ENCODE results near the gene SZRD1. TPM values are rescaled to one million over a fixed set of nuclear protein-coding genes. Genes with fewer than 3 reads are reported as not detected.
"Not testable (repeated sequence)": the region's sequence is repeated elsewhere in the genome, so short reads cannot be mapped to it uniquely, and the experiment has no call there.

Gene SZRD1, protein sequence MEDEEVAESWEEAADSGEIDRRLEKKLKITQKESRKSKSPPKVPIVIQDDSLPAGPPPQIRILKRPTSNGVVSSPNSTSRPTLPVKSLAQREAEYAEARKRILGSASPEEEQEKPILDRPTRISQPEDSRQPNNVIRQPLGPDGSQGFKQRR
- polyA plus RNA-seq (2013, experiment 1 of 2; ENCODE audit: insufficient read length): 145 TPM
- 128 TPM for polyA plus RNA-seq (2013, experiment 2 of 2; ENCODE audit: insufficient read length)

DNA sequence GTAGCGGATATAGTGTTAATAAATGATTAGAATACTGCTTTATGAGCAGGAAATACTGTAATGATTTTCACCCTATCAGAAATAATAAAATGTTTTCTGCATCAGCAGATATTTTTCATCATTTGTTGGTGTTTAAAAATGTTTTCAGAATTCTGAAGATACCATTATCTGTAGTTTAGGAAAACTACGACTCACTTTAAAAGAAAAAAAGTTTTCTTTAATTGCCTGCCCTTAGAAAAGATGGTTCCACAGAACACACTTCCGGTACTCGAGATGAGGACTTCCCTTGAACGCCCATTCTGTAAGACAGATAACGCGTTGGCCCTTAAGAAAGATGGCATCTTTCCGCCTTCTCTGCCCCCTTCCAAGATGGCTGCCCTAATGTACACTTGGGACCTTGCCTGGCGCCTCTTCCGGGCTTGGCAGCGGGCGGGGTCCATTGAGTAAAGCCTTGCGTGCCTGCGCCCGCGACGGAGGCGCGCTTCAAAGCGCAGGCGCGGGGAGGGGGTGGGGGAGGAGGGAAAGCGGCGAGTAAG is at the start of gene SZRD1:
Gene SZRD1 (plus strand): TSS at position 521 of the 536 bp plus-strand sequence. CDS start 16 bp downstream, outside the sequence.
- peak; percentile 100 for DNase-seq

DNA sequence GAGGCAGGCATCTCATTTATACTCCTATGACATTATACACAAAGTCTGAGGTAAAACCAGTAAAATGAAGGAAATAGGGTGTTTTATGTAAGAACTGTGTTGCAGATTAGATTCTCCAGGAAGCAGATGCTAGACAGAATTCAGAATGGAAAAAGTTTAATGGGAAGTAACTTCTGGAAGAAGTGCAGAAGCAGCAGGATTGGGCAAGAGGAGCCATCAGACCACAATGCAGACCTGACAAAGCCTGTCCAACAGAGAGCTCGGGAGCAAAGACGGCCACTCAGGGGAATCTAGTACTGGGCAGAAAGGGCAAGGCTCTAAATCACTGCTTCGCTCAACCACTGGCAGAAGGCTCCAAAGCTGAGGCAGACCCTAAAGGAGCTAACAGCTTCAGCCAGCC is 48.5 kb upstream of the SZRD1 start:
- no peak for DNase-seq

DNA sequence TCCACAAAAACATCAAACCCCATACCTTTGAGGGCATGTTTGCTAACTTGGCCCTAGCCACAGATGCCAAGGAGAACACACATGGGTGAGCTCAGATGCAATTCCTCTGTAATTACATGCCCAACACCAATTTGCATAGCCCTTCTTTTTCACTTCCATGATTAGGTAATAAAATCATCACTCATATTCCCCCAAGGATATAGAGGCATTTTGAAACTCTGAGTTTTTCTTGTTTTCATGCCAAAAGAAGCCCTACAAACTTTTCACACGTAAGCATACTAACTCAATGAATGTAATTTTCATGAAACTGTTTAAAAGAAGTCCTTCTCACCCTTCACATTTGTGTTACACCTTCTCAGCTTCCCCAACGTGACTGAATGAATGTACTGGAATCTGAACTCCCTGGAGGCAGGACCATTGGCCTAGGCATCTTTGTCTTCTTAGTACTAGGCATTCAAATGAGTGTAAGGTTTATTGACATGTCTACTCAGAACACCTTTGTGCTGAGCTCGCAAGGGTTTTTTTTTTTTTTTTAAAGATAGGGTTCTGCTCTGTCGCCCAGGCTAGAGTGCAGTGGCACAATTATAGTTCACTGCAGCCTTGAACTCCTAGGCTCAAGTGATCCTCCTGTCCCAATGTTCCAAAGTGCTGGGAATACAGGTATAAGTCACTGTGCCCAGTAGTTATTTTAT is 45.7 kb upstream of the SZRD1 start:
- DNase-seq: peak; percentile 41

DNA sequence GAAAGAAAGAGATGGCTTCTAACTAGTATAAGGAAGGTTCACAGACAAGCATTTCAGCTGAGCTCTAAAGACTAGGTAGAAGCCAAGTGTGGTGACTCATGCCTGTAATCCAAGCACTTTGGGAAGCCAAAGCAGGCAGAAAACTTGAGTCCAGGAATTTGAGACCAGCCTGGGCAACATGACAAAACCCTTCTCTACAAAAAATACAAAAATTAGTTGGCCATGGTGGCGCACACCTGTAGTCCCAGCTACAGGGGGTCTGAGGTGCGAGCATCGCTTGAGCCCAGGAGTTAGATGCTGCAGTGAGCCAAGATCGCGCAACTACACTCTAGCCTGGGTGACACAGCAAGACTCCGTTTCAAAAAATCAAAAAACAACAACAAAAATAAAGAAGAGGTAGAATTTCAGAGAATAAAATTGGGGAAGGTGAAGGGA is 42.6 kb upstream of the SZRD1 start:
- DNase-seq: peak; percentile 75

DNA sequence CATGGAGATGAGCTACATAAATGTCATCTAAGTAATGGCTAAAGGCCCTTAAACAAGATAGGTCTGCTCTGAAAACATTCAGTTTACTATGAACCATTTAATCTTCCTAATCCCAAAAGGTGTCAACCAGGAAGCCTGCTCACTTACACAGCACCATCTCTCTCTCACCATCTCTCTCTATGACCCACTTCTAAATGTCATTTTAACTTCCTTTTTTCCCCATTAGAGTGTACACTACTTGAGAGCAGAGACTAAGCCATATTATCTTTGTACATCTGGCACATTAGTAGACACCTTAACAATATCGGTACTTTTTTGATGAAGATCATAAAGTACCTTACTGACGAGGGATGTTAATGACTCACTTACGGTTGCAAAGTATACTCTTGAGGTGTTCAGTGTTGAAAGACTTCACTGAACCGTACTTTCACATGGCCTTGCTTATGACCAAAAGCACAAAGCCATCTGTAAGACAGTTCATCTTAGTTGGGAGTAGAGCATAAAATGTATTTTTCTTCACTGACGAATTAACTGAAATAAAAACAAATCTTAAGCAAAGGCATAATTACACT is 40.1 kb upstream of the SZRD1 start:
- no peak for DNase-seq

DNA sequence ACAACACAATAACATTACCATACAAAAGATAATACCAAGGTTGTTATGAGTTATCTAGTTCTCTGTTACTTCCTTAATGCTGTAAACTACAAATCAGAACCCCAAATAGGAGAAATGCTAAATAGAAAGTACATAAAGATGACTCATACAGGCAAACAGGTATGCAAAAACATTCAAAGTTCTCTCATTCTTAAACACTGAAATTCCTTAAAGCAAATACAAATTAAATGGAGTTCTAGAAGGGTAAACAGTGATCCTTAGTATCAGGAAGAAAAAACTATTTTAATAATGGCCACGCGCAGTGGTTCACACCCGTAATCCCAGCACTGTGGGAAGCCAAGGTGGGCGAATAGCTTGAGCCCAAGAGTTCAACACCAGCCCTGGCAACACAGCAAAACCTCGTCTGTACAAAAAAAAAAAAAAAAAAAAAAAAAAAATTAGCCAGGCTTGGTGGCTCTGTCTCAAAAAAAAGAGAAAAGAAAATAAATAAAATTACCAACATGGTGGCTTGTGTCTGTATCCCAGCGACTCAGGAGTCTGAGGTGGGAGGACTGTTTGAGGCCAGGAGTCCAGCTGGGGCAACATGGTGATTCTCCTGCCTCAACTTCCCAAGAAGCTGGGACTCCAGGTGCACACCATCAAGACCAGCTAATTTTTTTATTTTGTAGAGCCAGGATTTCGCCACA is 32.2 kb upstream of the SZRD1 start:
- DNase-seq: no peak

DNA sequence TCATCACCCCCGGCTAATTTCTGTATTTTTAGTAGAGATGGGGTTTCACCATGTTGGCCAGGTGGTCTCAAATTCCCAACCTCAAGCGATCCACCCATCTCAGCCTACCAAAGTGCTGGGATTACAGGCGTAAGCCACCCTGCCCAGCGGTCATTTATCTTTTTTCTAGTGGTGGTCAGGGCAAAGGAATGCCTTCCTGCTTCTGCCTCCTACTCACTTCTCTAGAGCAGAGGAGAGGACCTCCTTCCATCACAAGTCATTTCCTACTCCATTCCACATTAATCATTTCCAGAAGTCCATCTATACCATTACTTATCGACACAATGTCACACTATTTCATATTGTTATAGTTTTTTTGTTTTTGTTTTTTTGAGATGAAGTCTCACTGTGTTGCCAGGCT is 28.1 kb upstream of the SZRD1 start:
- peak; percentile 26 for DNase-seq

DNA sequence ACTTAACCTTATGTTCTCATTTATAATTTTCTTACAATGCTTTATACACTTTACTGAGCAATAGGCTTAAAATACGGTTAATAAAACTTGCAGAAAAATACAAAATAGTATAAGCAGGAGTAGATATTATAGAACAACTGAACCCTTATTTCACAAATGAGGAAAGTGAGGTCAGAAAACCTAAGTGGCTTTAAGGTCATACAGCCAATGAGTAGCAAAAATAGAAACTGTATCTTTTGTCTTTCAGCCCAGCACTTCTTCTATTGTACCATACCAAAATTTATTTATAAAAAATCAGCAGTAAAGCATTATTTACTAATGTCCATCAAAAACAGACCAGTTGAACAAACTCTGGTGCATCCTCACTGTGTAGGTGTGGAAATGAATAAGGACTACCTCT is 26.4 kb upstream of the SZRD1 start:
- no peak for DNase-seq

DNA sequence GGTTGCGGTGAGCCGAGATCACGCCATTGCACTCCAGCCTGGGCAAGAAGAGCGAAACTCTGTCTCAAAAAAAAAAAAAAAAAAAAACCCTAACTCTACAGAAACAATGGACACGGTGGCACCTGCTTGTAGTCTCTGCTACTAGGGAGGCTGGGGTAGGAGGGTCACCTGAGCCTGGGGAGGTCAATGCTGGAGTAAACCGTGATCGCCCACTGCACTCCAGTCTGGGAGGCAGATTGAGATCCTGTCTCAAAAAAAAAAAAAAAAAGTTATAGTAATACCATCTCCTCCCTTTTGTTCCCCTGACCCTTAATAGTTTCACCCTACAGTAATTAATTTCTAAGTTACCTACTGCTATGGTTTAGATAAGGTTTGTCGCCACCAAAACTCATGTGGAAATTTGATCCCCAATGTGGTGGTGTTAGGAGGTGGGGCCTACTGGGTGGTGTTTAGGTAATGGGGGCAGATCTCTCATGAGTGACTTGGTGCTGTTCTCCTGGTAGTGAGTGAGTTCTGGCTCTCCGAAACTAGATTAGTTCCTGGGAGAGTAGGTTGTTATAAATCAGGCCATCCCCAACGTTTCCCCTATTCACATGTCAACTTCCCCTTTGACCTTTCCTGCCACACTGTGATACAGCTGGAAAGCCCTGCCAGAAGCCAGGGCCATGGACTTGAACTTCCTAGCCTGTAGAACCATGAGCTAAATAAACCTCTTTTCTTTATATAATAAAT is 24.5 kb upstream of the SZRD1 start:
- no peak for DNase-seq

DNA sequence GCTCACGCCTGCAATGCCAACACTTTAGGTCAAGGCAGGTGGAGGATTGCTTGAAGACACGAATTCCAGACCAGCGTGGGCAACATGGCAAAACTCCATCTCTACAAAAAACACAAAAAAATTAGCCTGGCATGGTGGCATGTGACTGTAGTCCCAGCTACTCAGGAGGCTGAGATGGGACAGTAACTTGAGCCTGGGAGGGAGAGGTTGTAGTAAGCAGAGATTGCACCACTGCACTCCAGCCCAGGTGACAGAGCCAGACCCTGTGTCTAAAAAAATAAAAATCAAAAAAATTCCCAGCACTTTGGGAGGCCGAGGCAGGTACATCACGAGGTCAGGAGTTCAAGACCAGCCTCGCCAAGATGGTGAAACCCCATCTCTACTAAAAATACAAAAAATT is 23.8 kb upstream of the SZRD1 start:
- not testable (repeated sequence) for DNase-seq

DNA sequence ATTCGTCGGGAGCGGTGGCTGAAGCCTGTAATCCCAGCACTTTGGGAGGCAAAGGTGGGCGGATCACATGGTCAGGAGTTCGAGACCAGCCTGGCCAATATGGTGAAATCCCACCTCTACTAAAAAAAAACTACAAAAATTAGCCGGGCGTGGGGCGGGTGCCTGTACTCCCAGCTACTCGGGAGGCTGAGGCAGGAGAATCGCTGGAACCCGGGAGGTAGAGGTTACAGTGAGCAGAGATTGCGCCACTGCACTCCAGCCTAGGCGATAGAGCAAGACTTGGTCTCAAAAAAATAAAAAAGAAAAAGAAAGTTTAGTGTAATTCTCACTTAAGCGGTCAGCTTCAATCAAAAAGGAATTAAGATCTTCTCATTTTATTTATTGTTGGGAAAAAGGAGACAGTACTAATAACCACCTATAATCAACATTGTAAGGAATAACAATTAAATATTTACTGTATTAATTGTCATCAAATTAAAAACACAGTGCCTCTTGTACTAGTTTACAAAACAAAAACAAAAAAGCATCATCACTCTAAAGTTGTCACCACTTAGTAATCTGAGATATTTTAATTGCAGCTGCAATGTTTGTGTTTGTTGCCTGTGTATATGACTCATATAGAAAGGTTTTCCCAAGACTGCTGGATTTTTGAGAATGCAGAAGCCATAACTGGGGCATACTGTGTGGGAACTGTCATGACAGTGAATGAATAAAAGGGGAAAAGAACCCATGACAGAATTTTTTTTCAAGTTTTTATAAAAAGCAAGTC is 18.4 kb upstream of the SZRD1 start:
- DNase-seq: peak; percentile 84

DNA sequence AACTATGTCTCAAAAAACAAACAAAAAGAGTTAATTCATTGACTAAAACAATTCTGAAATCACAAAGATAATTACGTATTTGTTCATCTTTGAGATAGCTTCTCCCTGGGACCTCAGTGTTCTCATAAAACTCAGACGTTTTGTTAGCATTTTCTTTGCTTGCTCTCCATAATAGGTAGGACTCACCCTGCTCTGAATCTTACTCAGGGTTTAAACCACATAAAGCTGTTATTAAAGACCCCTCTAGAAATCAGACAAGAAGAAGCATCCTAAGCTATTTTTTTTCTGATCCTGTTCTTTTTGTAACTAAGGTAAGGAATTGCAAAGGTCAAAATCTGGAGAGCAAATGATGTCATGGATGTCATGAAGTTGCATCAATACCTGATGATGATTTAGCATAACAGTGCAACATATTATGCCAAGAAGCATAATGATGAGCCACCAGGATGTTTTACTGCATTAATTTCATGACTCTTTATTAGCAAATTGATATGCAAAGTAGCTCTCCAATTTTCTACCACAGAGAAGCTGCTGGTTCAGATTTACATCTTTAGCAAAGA is 17.1 kb upstream of the SZRD1 start:
- DNase-seq: no peak

DNA sequence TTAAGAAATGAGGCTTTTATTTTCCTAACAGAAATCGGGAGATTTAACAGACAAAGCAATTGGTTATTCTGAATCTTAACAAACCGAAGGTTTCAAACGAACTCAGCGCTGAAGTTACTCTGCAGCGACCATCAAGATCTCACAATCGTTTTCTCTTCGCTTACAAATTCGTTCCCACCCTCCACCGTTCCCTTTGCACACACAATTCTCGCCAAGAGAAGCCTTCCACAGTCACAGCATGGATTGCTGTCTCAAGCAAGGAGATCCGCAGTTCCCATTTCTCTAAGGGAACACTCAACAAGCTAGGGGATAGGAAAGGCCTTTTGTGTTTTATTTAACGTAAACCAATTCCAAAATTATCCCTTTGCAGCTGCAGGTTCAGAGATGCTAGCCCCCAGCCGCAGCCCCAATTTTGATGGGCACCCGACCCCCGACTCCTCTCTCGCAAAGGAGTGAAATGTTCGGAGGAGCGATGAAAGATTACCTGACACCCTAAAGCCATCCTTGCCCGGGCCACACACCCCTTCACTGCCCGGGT is 15.5 kb upstream of the SZRD1 start:
- DNase-seq: no peak

DNA sequence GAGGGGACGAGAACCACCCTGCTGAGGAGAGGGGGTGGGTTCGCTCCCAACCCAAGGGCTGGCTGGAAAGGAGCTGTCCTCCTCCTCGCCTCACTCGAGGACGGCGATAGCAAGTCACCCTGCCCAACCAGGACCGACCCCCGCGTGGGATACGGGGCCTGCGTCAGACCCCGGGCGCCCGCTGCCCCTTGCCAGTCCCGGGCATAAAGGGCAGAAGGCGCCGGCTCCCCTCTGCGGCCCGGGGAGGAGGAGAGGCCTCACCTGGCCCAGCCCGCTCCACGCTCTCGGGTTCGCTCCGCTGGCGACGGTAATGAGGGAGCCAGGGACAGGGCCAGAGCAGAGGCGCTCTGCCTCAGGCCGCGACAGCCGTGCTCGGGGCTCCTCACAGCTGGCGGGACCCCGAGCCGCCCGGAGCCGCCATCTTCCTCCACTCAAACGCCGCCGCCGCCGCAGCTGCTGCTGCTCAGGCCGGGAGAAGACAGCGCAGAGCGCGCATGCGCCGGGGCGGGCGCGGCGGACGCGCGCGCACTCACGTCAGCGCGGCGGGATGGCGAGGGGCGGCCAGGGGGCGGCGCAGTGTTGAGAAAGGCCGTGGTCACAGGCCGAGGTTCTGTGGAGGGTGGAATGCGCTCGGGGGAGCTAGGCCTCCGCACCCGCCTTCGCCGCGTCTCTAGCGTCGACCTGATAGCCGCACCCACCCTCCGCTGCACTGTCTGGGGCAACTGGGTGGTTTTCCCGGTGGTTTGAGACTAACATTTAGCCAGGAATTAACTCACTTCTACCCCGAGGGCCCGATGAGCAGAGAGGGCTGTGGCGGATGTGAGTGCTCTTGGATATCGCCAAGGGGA is 14.8 kb upstream of the SZRD1 start, which contains the start of gene FBXO42:
Gene FBXO42 (minus strand): TSS at position 487 of the 848 bp plus-strand sequence. CDS start 37,062 bp downstream, outside the sequence.
- DNase-seq: peak; percentile 94

DNA sequence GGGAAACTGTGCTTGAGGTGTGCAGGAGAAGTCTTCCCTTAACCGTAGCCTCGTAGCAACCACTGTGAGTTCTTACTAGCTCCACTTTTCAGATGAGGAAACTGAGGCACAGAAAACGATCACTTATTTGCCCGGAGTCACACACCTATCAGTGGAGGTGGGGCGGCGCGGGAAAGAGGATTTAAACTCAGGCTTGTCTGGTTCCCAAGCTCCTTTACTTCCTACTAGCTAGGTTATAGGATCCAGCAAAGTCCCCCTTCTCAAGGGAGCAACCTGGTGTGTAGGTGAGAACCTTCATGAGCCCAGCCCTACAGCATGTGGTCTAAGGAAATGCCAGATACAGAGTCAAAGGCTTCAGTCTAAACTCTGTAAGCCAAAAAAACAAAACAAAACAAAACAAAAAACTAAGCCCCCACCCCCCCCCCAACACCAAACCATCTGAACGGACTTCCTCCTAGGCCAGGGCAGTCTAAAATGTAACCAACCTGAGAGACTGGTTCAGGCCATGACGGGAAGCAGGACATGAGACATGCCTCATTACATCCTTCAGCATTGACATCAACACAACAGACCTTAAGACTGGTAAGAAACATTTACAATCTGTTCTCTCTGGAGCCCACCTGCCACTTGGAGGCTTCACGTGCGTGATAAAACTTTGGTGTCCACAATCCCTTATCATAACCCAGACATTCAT is 14.1 kb upstream of the SZRD1 start:
- no peak for DNase-seq

DNA sequence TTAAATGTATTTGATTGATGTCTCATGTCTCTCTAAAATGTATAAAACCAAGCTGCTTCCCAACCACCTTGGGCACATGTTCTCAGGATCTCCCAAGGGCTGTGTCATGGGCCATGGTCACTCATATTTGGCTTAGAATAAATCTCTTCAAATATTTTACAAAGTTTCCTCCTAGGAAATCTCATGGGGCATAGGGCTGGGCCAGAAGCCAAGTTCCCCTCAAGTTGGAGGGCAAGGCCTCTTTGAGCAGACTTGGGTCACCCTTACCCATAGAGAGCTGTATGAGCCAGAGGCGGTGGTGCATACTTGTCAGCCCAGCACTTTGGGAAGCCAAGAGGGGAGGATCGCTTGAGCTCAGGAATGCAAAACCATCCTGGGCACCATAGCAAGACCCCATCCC is 12.4 kb upstream of the SZRD1 start:
- DNase-seq: no peak

DNA sequence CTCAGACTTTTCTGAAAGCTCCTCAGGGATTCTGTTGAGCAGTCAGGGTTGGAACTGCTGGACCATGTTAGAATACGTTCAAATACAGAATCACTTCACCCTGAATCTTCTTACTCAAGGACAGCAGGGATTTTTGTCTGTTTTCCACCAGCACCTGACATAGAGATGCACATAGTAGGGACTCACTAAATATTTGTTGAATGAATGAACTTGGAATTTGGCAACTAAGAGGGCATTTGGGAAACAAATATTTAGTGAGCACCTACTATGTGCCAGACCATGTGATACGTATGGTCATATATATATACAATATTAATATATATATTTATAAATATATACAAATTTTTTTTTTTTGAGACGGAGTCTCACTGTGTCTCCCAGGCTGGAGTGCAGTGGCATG is 10.2 kb upstream of the SZRD1 start:
- no peak for DNase-seq

DNA sequence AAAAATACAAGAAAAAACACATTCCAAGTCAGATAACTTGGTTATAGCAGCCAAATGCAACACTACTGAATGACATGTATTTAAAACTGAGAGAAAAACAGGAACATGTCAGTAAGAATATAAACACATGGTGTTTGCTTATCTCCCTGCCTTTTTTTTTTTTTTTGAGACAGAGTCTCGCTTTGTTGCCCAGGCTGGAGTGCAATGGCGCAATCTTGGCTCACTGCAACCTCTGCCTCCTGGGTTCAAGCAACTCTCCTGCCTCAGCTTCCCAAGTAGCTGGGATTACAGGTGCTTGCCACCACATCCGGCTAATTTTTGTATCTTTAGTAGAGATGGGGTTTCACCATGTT is 1.9 kb upstream of the SZRD1 start:
- not testable (repeated sequence) for DNase-seq

DNA sequence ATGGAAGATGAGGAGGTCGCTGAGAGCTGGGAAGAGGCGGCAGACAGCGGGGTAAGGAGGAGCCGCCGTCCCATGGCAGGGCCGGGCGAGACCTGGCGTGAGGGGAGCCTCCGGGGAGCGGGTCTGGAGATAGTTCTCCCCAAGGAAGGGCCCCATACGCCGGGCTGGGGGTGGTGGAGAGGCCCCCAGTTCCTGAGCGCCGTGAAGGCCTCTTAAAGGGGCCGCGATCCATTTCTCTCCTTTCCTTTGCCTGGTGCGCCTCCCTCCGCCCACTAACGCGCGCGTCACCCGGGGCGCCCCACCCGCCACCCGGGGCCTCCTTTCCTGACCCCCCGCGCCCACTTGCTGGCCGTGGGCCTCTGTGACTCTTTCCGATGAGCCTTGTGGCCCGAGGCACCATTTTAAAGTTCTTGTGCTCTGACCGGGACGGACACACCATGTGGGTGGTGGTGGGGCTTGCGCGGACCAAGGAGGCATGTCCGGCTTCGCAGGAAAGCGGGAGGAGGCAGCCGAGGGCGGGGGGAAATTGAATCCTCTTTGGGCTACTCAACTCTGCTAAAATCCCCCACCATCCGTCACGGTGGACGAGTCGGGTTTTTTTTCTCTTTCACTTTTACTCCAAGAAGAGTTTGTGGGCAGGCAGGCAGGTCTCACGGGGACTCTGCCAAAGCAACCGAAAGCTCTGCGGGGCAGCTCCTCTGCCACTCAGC is 371 bp downstream of the SZRD1 start:
- DNase-seq: peak; percentile 85

All from fibroblast of skin of scalp (primary cell).